ENCODE measurements around the gene LILRB2.

- TF ChIP-seq, protein P1, sequence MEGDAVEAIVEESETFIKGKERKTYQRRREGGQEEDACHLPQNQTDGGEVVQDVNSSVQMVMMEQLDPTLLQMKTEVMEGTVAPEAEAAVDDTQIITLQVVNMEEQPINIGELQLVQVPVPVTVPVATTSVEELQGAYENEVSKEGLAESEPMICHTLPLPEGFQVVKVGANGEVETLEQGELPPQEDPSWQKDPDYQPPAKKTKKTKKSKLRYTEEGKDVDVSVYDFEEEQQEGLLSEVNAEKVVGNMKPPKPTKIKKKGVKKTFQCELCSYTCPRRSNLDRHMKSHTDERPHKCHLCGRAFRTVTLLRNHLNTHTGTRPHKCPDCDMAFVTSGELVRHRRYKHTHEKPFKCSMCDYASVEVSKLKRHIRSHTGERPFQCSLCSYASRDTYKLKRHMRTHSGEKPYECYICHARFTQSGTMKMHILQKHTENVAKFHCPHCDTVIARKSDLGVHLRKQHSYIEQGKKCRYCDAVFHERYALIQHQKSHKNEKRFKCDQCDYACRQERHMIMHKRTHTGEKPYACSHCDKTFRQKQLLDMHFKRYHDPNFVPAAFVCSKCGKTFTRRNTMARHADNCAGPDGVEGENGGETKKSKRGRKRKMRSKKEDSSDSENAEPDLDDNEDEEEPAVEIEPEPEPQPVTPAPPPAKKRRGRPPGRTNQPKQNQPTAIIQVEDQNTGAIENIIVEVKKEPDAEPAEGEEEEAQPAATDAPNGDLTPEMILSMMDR (conservative IDR thresholded peaks at IDR 0.05): no peak
- no peak for TF ChIP-seq EZH2 (IDR thresholded peaks at IDR 0.05; ENCODE audit: low read depth)
Measured at GRCh38 chr19:54294539-54294938, 13.6 kb upstream of the LILRB2 start.
